KMS-11 (cell line): ENCODE results near the gene CLEC18A.

Experiments
- H2AFZ ChIP-seq: fragments of 200-600 bp; sonication (generic); 2 replicates; pipeline ENCODE4 v1.6.1; 2016; ENCODE audit warnings: antibody characterized with exemption, mixed run types, low read depth
- H3K27ac ChIP-seq: fragments of 200-600 bp; sonication (generic); 2 replicates; pipeline ENCODE4 v1.6.1; 2016; ENCODE audit warnings: mild to moderate bottlenecking, mixed run types
- H3K27me3 ChIP-seq: fragments of 200-600 bp; sonication (generic); 2 replicates; pipeline ENCODE4 v1.6.1; 2017; ENCODE audit warnings: mild to moderate bottlenecking, low read depth, mixed run types, moderate library complexity; ENCODE audit not compliant: insufficient read depth
- H3K36me3 ChIP-seq: fragments of 200-600 bp; sonication (generic); 2 replicates; pipeline ENCODE4 v1.6.1; 2017; ENCODE audit warnings: mild to moderate bottlenecking, mixed run types; ENCODE audit not compliant: insufficient read depth
- H3K4me1 ChIP-seq: fragments of 200-600 bp; sonication (generic); 2 replicates; pipeline ENCODE4 v1.6.1; 2016; ENCODE audit warnings: mild to moderate bottlenecking, low read depth, mixed run types; ENCODE audit not compliant: poor library complexity, severe bottlenecking
- H3K4me2 ChIP-seq: fragments of 200-600 bp; sonication (generic); 2 replicates; pipeline ENCODE4 v1.7.0; 2016; ENCODE audit warnings: mild to moderate bottlenecking, mixed run types
- H3K4me3 ChIP-seq: fragments of 200-600 bp; sonication (generic); IDR thresholded peaks from 2 replicates; pipeline ENCODE4 v1.6.1; 2017; ENCODE audit warnings: low read depth, low read length, mixed read lengths; ENCODE audit not compliant: insufficient read depth
- H3K79me2 ChIP-seq: fragments of 200-600 bp; sonication (generic); 2 replicates; pipeline ENCODE4 v1.6.1; 2016; ENCODE audit warnings: low read depth, mixed run types; ENCODE audit not compliant: insufficient read depth
- H3K9ac ChIP-seq: fragments of 200-600 bp; sonication (generic); 2 replicates; pipeline ENCODE4 v1.6.1; 2016; ENCODE audit warnings: mild to moderate bottlenecking, mixed run types
- H4K20me1 ChIP-seq: fragments of 200-600 bp; sonication (generic); 2 replicates; pipeline ENCODE4 v1.6.1; 2016; ENCODE audit warnings: mild to moderate bottlenecking, mixed run types; ENCODE audit not compliant: insufficient read depth
- TF ChIP-seq, protein P1 (sequence below): fragments of 200-600 bp; sonication (generic); conservative IDR thresholded peaks from 2 replicates; pipeline ENCODE4 v1.6.1; 2017; ENCODE audit warnings: low read depth, mild to moderate bottlenecking, antibody characterized with exemption, low read length, moderate library complexity, mixed read lengths

The CLEC18A gene

GRCh38 chr16:69916462-69916861 is 34.7 kb upstream of the CLEC18A start:
- Histone ChIP-seq H4K20me1 (no peaks in the 10 kb centered on the region), H2AFZ (no peak overlapping the region), H3K27me3 (no peaks in the 10 kb centered on the region), H3K9ac (no peak overlapping the region), H3K36me3 (no peaks in the 10 kb centered on the region), H3K4me2 (no peak overlapping the region), H3K4me3 (no peak overlapping the region), H3K27ac (no peak overlapping the region), H3K4me1 (no peaks in the 10 kb centered on the region), H3K79me2 (no peaks in the 10 kb centered on the region)
- TF ChIP-seq, protein P1, sequence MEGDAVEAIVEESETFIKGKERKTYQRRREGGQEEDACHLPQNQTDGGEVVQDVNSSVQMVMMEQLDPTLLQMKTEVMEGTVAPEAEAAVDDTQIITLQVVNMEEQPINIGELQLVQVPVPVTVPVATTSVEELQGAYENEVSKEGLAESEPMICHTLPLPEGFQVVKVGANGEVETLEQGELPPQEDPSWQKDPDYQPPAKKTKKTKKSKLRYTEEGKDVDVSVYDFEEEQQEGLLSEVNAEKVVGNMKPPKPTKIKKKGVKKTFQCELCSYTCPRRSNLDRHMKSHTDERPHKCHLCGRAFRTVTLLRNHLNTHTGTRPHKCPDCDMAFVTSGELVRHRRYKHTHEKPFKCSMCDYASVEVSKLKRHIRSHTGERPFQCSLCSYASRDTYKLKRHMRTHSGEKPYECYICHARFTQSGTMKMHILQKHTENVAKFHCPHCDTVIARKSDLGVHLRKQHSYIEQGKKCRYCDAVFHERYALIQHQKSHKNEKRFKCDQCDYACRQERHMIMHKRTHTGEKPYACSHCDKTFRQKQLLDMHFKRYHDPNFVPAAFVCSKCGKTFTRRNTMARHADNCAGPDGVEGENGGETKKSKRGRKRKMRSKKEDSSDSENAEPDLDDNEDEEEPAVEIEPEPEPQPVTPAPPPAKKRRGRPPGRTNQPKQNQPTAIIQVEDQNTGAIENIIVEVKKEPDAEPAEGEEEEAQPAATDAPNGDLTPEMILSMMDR, result no peak

DNA sequence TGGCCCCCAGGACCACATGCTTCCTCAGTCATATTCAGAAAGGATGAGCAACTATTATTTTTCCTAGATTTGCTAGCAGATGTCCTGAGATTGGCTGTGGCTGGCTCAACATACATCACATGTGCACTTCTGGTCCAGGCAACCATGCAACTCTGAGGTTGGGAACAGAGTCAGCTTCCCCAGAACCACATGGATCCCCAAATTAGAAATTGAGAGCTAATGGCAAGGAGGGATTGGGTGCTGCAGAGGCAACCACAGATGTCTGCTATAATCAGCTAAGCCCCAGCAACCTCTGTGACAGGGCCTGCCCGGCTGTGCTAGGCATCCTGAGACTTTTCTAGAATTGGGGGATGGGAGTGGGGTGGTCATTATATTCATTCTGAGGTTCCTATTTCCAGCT is 33.8 kb upstream of the CLEC18A start:
- Histone ChIP-seq H4K20me1 (no peaks in the 10 kb centered on the region), H3K4me2 (no peak overlapping the region), H3K4me3 (no peak overlapping the region), H3K27me3 (no peaks in the 10 kb centered on the region), H3K27ac (no peak overlapping the region), H2AFZ (no peak overlapping the region), H3K36me3 (no peaks in the 10 kb centered on the region), H3K79me2 (no peaks in the 10 kb centered on the region), H3K9ac (no peak overlapping the region), H3K4me1 (no peaks in the 10 kb centered on the region)
- TF ChIP-seq, protein P1, result no peak

- H3K9ac ChIP-seq, result no peak overlapping the region
- TF ChIP-seq, protein P1, result no peak
- no peaks in the 10 kb centered on the region for H3K4me1 ChIP-seq
- no peak overlapping the region for H3K4me3 ChIP-seq
- H2AFZ ChIP-seq, result no peak overlapping the region
- no peak overlapping the region for H3K27ac ChIP-seq
- H3K79me2 ChIP-seq, result no peaks in the 10 kb centered on the region
- no peaks in the 10 kb centered on the region for H3K36me3 ChIP-seq
- no peak overlapping the region for H3K4me2 ChIP-seq
- no peaks in the 10 kb centered on the region for H4K20me1 ChIP-seq
- no peaks in the 10 kb centered on the region for H3K27me3 ChIP-seq
Measured at GRCh38 chr16:69917739-69918138, 33.4 kb upstream of the CLEC18A start.

GRCh38 chr16:69918241-69918640 is 32.9 kb upstream of the CLEC18A start:
- no peak overlapping the region for H2AFZ ChIP-seq
- H3K4me2 ChIP-seq, result no peak overlapping the region
- H4K20me1 ChIP-seq, result no peaks in the 10 kb centered on the region
- TF ChIP-seq, protein P1, result no peak
- no peaks in the 10 kb centered on the region for H3K27me3 ChIP-seq
- no peak overlapping the region for H3K27ac ChIP-seq
- no peaks in the 10 kb centered on the region for H3K79me2 ChIP-seq
- no peaks in the 10 kb centered on the region for H3K4me1 ChIP-seq
- no peak overlapping the region for H3K4me3 ChIP-seq
- no peaks in the 10 kb centered on the region for H3K36me3 ChIP-seq
- no peak overlapping the region for H3K9ac ChIP-seq
